Endometrium (tissue), 2 donors: ENCODE data around the gene COL4A1.
"Not testable (repeated sequence)": the region's sequence is repeated elsewhere in the genome, so short reads cannot be mapped to it uniquely, and the experiment has no call there.

Source experiments
- FAIRE-seq: peaks from 2 replicates; lab custom pipeline; 2012; peaks lifted over from hg19 to GRCh38; lab: Jason Lieb, UNC
- donor health status: control.
- donor health status: control.

Gene COL4A1

GRCh38 chr13:110323172-110323891 is 16.4 kb upstream of the COL4A1 start:
- no peak for FAIRE-seq

GRCh38 chr13:110322828-110323171 is 15.8 kb upstream of the COL4A1 start:
- FAIRE-seq = no peak

- no peak for FAIRE-seq
Observed at GRCh38 chr13:110322126-110322827, 15.3 kb upstream of the COL4A1 start.

GRCh38 chr13:110321573-110321972 is 14.6 kb upstream of the COL4A1 start:
- not testable (repeated sequence) for FAIRE-seq

GRCh38 chr13:110320645-110321044 is 13.7 kb upstream of the COL4A1 start:
- FAIRE-seq = no peak

- FAIRE-seq = no peak
Observed at GRCh38 chr13:110319774-110320509, 13.0 kb upstream of the COL4A1 start.

- FAIRE-seq = no peak
Observed at GRCh38 chr13:110319397-110319773, 12.4 kb upstream of the COL4A1 start.

GRCh38 chr13:110318920-110319319 is 12.0 kb upstream of the COL4A1 start:
- no peak for FAIRE-seq

GRCh38 chr13:110317496-110318195 is 10.7 kb upstream of the COL4A1 start:
- no peak for FAIRE-seq

- FAIRE-seq = no peak
Observed at GRCh38 chr13:110317093-110317492, 10.1 kb upstream of the COL4A1 start.

GRCh38 chr13:110316196-110316595 is 9.2 kb upstream of the COL4A1 start:
- no peak for FAIRE-seq

GRCh38 chr13:110314516-110315245 is 7.7 kb upstream of the COL4A1 start:
- FAIRE-seq = no peak

- not testable (repeated sequence) for FAIRE-seq
Observed at GRCh38 chr13:110313733-110314132, 6.8 kb upstream of the COL4A1 start.

- FAIRE-seq = not testable (repeated sequence)
Observed at GRCh38 chr13:110313261-110313660, 6.3 kb upstream of the COL4A1 start.

GRCh38 chr13:110312339-110313031 is 5.5 kb upstream of the COL4A1 start:
- no peak for FAIRE-seq

- FAIRE-seq = no peak
Observed at GRCh38 chr13:110311443-110312338, 4.7 kb upstream of the COL4A1 start.

- no peak for FAIRE-seq
Observed at GRCh38 chr13:110310541-110311442, 3.8 kb upstream of the COL4A1 start.

GRCh38 chr13:110309661-110310524 is 2.9 kb upstream of the COL4A1 start:
- no peak for FAIRE-seq
